HL-60 (cell line): ENCODE results near the gene ARHGEF4.

Experiments used
- DNase-seq, 2 experiments: peaks; one replicate each; pipeline ENCODE4 v3.0.0-alpha.2; 2010 to 2020; ENCODE audit warnings: low read depth in 1 of 2, low spot score in 1 of 2
- H3K27ac ChIP-seq: fragments of 250-450 bp; sonication (Bioruptor Pico); replicated peaks from 2 replicates; pipeline ENCODE4 v1.5.1; 2020; ENCODE audit warnings: mild to moderate bottlenecking, moderate library complexity
- H3K27me3 ChIP-seq: fragments of 250-450 bp; sonication (Bioruptor Pico); 2 replicates; pipeline ENCODE4 v1.5.1; 2021; ENCODE audit warnings: mild to moderate bottlenecking, moderate library complexity; ENCODE audit not compliant: insufficient read depth, poor library complexity, severe bottlenecking
- H3K4me3 ChIP-seq: replicated peaks from 2 replicates; pipeline ENCODE4 v1.5.1; 2011; ENCODE audit warnings: mild to moderate bottlenecking, control low read depth, low read length; ENCODE audit not compliant: insufficient read depth
- GABPA ChIP-seq: IDR thresholded peaks from 2 replicates; pipeline ENCODE4 v1.6.1; 2012; ENCODE audit warnings: low read depth
- POLR2AphosphoS5 ChIP-seq: IDR thresholded peaks from 2 replicates; pipeline ENCODE4 v1.6.1; 2012; ENCODE audit warnings: low read depth
- SPI1 ChIP-seq: IDR thresholded peaks from 2 replicates; pipeline ENCODE4 v1.6.1; 2012; ENCODE audit warnings: low read depth, mild to moderate bottlenecking, borderline replicate concordance
- TF ChIP-seq, protein P1 (sequence below): IDR thresholded peaks from one replicate; pipeline ENCODE4 v1.5.1; 2011; ENCODE audit warnings: low read length, control low read depth, inconsistent platforms; ENCODE audit not compliant: insufficient read depth
- TF ChIP-seq, protein P2 (sequence below): IDR thresholded peaks from 2 replicates; pipeline ENCODE4 v1.6.1; 2012; ENCODE audit warnings: low read depth; ENCODE audit not compliant: insufficient replicate concordance

The ARHGEF4 gene

DNA sequence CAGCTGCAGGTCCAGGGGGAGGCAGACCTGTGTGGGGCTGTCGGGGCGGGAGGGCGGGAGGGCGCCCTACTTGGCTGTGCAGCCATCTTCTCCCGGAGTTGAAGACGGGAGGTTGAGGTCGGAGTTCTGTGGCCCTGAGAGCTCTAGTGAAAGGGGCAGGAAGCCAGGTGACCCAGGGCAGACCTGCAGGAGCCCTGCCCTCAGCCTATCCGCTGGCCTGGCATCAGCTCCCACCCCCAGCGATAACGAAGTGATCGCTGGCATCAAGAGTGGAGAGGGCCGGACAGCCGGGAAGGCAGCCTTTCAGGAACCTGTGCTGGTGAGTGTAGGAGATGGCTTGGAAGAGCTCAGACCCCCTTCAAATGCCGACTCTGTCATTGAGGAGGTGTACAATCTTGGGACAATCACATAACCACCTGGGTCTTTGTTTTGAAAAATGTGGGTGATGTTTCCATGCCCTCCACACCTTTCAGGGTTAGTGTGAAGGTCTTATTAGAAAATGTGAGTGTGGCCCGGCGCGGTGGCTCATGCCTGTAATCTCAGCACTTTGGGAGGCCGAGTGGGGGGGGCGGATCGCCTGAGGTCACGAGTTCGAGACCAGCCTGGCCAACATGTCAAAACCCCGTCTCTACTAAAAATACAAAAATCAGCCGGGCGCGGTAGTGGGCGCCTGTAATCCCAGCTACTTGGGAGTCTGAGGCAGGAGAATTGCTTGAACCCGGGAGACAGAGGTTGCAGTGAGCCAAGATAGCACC is 1.3 kb downstream of the ARHGEF4 start:
- no peak overlapping the region for H3K4me3 ChIP-seq

DNA sequence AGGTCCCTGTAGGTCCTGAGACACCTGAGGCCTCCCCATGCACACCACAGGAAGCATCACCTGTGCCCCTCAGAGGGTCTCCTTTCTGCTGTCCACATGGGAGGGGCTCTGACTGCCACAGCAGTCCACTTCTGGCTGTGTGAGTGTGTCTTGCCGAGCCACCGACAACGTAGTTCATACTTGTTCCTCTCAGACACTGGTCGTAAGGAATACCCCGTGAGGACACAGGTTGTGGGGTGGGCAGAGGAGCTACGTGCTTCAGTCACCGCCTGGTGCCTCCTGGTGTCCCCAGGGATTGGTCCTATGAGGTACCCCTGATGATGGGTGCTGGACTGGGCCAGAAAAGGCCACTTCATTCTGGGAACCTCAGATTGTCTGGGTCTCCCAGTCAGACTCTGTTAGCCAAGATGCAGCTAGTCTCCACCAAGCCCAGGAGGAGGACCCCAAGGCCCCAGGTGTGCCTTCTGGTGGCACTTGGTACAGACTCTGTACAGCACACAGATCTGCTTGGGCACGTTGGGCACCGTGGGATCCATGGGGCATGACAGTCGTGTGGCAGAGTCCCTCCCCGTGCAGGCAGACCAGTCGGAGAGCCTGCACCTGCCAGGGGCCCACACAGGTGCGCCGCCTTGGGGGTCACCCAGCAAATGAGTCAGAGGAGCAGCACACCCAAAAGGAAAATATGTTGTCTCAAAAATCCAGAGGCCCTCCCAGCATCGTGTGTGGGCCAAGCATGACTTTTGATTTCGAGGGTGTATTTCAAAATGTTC is 2.5 kb downstream of the ARHGEF4 start:
- Histone ChIP-seq H3K27ac (no peak overlapping the region), H3K4me3 (no peak overlapping the region), H3K27me3 (peaks cover 7% of the 10 kb centered on the region)
- TF ChIP-seq, protein P1, sequence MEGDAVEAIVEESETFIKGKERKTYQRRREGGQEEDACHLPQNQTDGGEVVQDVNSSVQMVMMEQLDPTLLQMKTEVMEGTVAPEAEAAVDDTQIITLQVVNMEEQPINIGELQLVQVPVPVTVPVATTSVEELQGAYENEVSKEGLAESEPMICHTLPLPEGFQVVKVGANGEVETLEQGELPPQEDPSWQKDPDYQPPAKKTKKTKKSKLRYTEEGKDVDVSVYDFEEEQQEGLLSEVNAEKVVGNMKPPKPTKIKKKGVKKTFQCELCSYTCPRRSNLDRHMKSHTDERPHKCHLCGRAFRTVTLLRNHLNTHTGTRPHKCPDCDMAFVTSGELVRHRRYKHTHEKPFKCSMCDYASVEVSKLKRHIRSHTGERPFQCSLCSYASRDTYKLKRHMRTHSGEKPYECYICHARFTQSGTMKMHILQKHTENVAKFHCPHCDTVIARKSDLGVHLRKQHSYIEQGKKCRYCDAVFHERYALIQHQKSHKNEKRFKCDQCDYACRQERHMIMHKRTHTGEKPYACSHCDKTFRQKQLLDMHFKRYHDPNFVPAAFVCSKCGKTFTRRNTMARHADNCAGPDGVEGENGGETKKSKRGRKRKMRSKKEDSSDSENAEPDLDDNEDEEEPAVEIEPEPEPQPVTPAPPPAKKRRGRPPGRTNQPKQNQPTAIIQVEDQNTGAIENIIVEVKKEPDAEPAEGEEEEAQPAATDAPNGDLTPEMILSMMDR: no peak
- no peak for TF ChIP-seq POLR2AphosphoS5
- TF ChIP-seq, protein P2, sequence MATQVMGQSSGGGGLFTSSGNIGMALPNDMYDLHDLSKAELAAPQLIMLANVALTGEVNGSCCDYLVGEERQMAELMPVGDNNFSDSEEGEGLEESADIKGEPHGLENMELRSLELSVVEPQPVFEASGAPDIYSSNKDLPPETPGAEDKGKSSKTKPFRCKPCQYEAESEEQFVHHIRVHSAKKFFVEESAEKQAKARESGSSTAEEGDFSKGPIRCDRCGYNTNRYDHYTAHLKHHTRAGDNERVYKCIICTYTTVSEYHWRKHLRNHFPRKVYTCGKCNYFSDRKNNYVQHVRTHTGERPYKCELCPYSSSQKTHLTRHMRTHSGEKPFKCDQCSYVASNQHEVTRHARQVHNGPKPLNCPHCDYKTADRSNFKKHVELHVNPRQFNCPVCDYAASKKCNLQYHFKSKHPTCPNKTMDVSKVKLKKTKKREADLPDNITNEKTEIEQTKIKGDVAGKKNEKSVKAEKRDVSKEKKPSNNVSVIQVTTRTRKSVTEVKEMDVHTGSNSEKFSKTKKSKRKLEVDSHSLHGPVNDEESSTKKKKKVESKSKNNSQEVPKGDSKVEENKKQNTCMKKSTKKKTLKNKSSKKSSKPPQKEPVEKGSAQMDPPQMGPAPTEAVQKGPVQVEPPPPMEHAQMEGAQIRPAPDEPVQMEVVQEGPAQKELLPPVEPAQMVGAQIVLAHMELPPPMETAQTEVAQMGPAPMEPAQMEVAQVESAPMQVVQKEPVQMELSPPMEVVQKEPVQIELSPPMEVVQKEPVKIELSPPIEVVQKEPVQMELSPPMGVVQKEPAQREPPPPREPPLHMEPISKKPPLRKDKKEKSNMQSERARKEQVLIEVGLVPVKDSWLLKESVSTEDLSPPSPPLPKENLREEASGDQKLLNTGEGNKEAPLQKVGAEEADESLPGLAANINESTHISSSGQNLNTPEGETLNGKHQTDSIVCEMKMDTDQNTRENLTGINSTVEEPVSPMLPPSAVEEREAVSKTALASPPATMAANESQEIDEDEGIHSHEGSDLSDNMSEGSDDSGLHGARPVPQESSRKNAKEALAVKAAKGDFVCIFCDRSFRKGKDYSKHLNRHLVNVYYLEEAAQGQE: no peak
- TF ChIP-seq SPI1: no peak
- DNase-seq: no peak

More for the DNA sequence above, 1.3 kb downstream of the ARHGEF4 start:
- Histone ChIP-seq H3K27me3 (peaks cover 7% of the 10 kb centered on the region), H3K27ac (no peak overlapping the region)
- no peak for DNase-seq
- no peak for TF ChIP-seq GABPA
- no peak for TF ChIP-seq POLR2AphosphoS5
- no peak for TF ChIP-seq SPI1
- TF ChIP-seq, protein P1: no peak
- TF ChIP-seq, protein P2: no peak

DNA sequence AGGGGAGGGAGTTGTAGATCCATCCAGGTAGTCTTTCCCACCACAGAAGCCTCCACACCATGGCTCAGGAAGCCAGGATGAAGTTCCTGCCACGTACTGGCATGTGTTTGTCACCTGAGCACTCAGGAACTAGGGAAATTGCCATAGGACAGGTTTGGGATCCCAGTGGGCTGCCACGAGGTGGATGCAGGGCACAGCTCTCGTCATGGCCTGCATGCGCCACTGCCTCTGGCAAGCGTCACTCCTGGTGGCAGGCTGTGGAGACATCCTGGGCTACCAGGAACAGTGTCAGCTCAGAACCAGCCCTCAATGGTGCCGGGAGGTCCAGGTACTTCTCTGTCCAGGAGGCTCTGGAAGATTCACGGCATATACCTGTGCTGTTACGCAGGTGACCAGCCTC is 3.8 kb downstream of the ARHGEF4 start:
- no peak overlapping the region for H3K4me3 ChIP-seq
- no peak for DNase-seq
- H3K27ac ChIP-seq: no peak overlapping the region
- TF ChIP-seq, protein P1: no peak
- TF ChIP-seq GABPA (no peak), SPI1 (no peak), POLR2AphosphoS5 (no peak)
- TF ChIP-seq, protein P2: no peak
- H3K27me3 ChIP-seq: peaks cover 7% of the 10 kb centered on the region
